ENCODE results near the gene FDX2.

The FDX2 gene

GRCh38 chr19:10315335-10316214 is at the start of gene FDX2:
Gene FDX2, minus strand, starts transcription at chr19:10316015. Its CDS starts 19 bp downstream, at chr19:10315996.
- Mint-ChIP-seq H3K4me3 (peak within 1 kb of the TSS; percentile 93 to 95), H3K27me3 (no peaks in the 10 kb centered on the region), H3K4me1 (peaks cover 19 to 30% of the 10 kb centered on the region in 2 donors), H3K36me3 (peaks cover 28 to 42% of the 10 kb centered on the region in 2 donors), H3K9me3 (no peaks in the 10 kb centered on the region), H3K27ac (peak within 1 kb of the TSS; percentile 93)
- peak; percentile 88 to 93 for ATAC-seq (replicated peaks)
- DNase-seq = peak; percentile 84

GRCh38 chr19:10365518-10365917 is 49.7 kb upstream of the FDX2 start:
- Mint-ChIP-seq H3K36me3 (peaks cover 60 to 71% of the 10 kb centered on the region in 2 donors), H3K27ac (no peak overlapping the region), H3K4me3 (no peak overlapping the region), H3K27me3 (no peaks in the 10 kb centered on the region), H3K4me1 (peaks cover 0 to 6% of the 10 kb centered on the region in 2 donors), H3K9me3 (no peaks in the 10 kb centered on the region)
- DNase-seq (no peak), ATAC-seq (replicated peaks) (no peak)

GRCh38 chr19:10364644-10365043 is 48.8 kb upstream of the FDX2 start:
- peaks cover 0 to 6% of the 10 kb centered on the region in 2 donors for H3K4me1 Mint-ChIP-seq
- no peak overlapping the region for H3K27ac Mint-ChIP-seq
- H3K27me3 Mint-ChIP-seq = no peaks in the 10 kb centered on the region
- no peak overlapping the region for H3K4me3 Mint-ChIP-seq
- no peak for DNase-seq
- no peak for ATAC-seq (replicated peaks)
- peaks cover 64 to 70% of the 10 kb centered on the region in 2 donors for H3K36me3 Mint-ChIP-seq
- H3K9me3 Mint-ChIP-seq = no peaks in the 10 kb centered on the region

GRCh38 chr19:10363789-10364281 is 48.0 kb upstream of the FDX2 start:
- Mint-ChIP-seq H3K27me3 (no peaks in the 10 kb centered on the region), H3K4me1 (peaks cover 0 to 8% of the 10 kb centered on the region in 2 donors), H3K4me3 (no peak overlapping the region), H3K9me3 (no peaks in the 10 kb centered on the region), H3K27ac (peak overlapping the region; percentile 37), H3K36me3 (peaks cover 63 to 67% of the 10 kb centered on the region in 2 donors)
- no peak for ATAC-seq (replicated peaks)
- DNase-seq = no peak

GRCh38 chr19:10362259-10362658 is 46.4 kb upstream of the FDX2 start:
- DNase-seq (no peak), ATAC-seq (replicated peaks) (no peak)
- Mint-ChIP-seq H3K27me3 (no peaks in the 10 kb centered on the region), H3K36me3 (peaks cover 57 to 61% of the 10 kb centered on the region in 2 donors), H3K27ac (no peak overlapping the region), H3K4me3 (no peak overlapping the region), H3K4me1 (peaks cover 0 to 8% of the 10 kb centered on the region in 2 donors), H3K9me3 (no peaks in the 10 kb centered on the region)

- Mint-ChIP-seq H3K27ac (no peak overlapping the region), H3K9me3 (no peaks in the 10 kb centered on the region), H3K36me3 (peaks cover 57 to 60% of the 10 kb centered on the region in 2 donors), H3K4me1 (peaks cover 0 to 8% of the 10 kb centered on the region in 2 donors), H3K27me3 (no peaks in the 10 kb centered on the region), H3K4me3 (no peak overlapping the region)
- DNase-seq (no peak), ATAC-seq (replicated peaks) (no peak)
Observed at GRCh38 chr19:10361569-10362011, 45.8 kb upstream of the FDX2 start.

- Mint-ChIP-seq H3K27me3 (no peaks in the 10 kb centered on the region), H3K4me1 (peaks cover 0 to 8% of the 10 kb centered on the region in 2 donors), H3K27ac (no peak overlapping the region), H3K9me3 (no peaks in the 10 kb centered on the region), H3K4me3 (no peak overlapping the region), H3K36me3 (peaks cover 52 to 75% of the 10 kb centered on the region in 2 donors)
- ATAC-seq (replicated peaks) (no peak), DNase-seq (no peak)
Observed at GRCh38 chr19:10356431-10356830, 40.6 kb upstream of the FDX2 start.

- ATAC-seq (replicated peaks) (peak in 1 of 2 donors; percentile 42), DNase-seq (no peak)
- no peaks in the 10 kb centered on the region for H3K9me3 Mint-ChIP-seq
- H3K27me3 Mint-ChIP-seq = no peaks in the 10 kb centered on the region
- H3K36me3 Mint-ChIP-seq = peaks cover 40 to 65% of the 10 kb centered on the region in 2 donors
- no peak overlapping the region for H3K4me3 Mint-ChIP-seq
- H3K27ac Mint-ChIP-seq = peak overlapping the region; percentile 49
- no peaks in the 10 kb centered on the region for H3K4me1 Mint-ChIP-seq
Observed at GRCh38 chr19:10353793-10354391, 38.1 kb upstream of the FDX2 start.

GRCh38 chr19:10352764-10353671 is 37.2 kb upstream of the FDX2 start:
- no peaks in the 10 kb centered on the region for H3K9me3 Mint-ChIP-seq
- peak overlapping the region; percentile 51 for H3K27ac Mint-ChIP-seq
- no peak for DNase-seq
- peaks cover 0 to 2% of the 10 kb centered on the region in 2 donors for H3K4me1 Mint-ChIP-seq
- ATAC-seq (replicated peaks) = no peak
- peaks cover 40 to 67% of the 10 kb centered on the region in 2 donors for H3K36me3 Mint-ChIP-seq
- no peaks in the 10 kb centered on the region for H3K27me3 Mint-ChIP-seq
- no peak overlapping the region for H3K4me3 Mint-ChIP-seq

- Mint-ChIP-seq H3K27me3 (no peaks in the 10 kb centered on the region), H3K4me1 (peaks cover 0 to 2% of the 10 kb centered on the region in 2 donors), H3K4me3 (no peak overlapping the region), H3K9me3 (no peaks in the 10 kb centered on the region), H3K36me3 (peaks cover 6 to 13% of the 10 kb centered on the region in 2 donors), H3K27ac (no peak overlapping the region)
- ATAC-seq (replicated peaks) (no peak), DNase-seq (no peak)
Observed at GRCh38 chr19:10346509-10346908, 30.7 kb upstream of the FDX2 start.

GRCh38 chr19:10344780-10345179 is 29.0 kb upstream of the FDX2 start:
- no peak for ATAC-seq (replicated peaks)

GRCh38 chr19:10343495-10343894 is 27.7 kb upstream of the FDX2 start:
- H3K36me3 Mint-ChIP-seq = peaks cover 0 to 9% of the 10 kb centered on the region in 2 donors
- no peak for DNase-seq
- H3K4me3 Mint-ChIP-seq = no peak overlapping the region
- H3K4me1 Mint-ChIP-seq = peaks cover 22 to 25% of the 10 kb centered on the region in 2 donors
- H3K27ac Mint-ChIP-seq = no peak overlapping the region
- ATAC-seq (replicated peaks) = no peak
- H3K27me3 Mint-ChIP-seq = no peaks in the 10 kb centered on the region
- no peaks in the 10 kb centered on the region for H3K9me3 Mint-ChIP-seq

More at GRCh38 chr19:10344780-10345179, 29.0 kb upstream of the FDX2 start:
- H3K4me1 Mint-ChIP-seq = peaks cover 9 to 12% of the 10 kb centered on the region in 2 donors
- H3K27me3 Mint-ChIP-seq = no peaks in the 10 kb centered on the region
- DNase-seq = no peak
- H3K9me3 Mint-ChIP-seq = no peaks in the 10 kb centered on the region
- H3K27ac Mint-ChIP-seq = no peak overlapping the region
- peaks cover 3 to 5% of the 10 kb centered on the region in 2 donors for H3K36me3 Mint-ChIP-seq
- H3K4me3 Mint-ChIP-seq = no peak overlapping the region

GRCh38 chr19:10339977-10340376 is 24.2 kb upstream of the FDX2 start:
- no peaks in the 10 kb centered on the region for H3K9me3 Mint-ChIP-seq
- peak overlapping the region; percentile 94 to 98 for H3K4me3 Mint-ChIP-seq
- DNase-seq = no peak
- H3K36me3 Mint-ChIP-seq = peaks cover 9 to 18% of the 10 kb centered on the region in 2 donors
- peak overlapping the region; percentile 95 for H3K27ac Mint-ChIP-seq
- ATAC-seq (replicated peaks) = peak in 1 of 2 donors; percentile 3
- no peaks in the 10 kb centered on the region for H3K27me3 Mint-ChIP-seq
- peaks cover 25 to 44% of the 10 kb centered on the region in 2 donors for H3K4me1 Mint-ChIP-seq

Measured in stimulated activated naive B cell treated with anti-CD40 and anti-IgM and Interleukin-4, amounts not matched to agents 10 μg/mL and 1 μg/mL and 100 μg/mL, for 72 hours (primary cell).